ENCODE measurements around the gene SPEM1.

SPEM1 gene

DNA sequence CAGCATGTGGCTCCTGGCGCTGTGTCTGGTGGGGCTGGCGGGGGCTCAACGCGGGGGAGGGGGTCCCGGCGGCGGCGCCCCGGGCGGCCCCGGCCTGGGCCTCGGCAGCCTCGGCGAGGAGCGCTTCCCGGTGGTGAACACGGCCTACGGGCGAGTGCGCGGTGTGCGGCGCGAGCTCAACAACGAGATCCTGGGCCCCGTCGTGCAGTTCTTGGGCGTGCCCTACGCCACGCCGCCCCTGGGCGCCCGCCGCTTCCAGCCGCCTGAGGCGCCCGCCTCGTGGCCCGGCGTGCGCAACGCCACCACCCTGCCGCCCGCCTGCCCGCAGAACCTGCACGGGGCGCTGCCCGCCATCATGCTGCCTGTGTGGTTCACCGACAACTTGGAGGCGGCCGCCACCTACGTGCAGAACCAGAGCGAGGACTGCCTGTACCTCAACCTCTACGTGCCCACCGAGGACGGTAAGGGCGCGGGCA is 11.8 kb upstream of the SPEM1 start:
- no peak overlapping the region for H3K27ac ChIP-seq
- POLR2A ChIA-PET (ENCODE audit: low non-redundant PET) = no interaction called here
- TF ChIP-seq, protein P1, sequence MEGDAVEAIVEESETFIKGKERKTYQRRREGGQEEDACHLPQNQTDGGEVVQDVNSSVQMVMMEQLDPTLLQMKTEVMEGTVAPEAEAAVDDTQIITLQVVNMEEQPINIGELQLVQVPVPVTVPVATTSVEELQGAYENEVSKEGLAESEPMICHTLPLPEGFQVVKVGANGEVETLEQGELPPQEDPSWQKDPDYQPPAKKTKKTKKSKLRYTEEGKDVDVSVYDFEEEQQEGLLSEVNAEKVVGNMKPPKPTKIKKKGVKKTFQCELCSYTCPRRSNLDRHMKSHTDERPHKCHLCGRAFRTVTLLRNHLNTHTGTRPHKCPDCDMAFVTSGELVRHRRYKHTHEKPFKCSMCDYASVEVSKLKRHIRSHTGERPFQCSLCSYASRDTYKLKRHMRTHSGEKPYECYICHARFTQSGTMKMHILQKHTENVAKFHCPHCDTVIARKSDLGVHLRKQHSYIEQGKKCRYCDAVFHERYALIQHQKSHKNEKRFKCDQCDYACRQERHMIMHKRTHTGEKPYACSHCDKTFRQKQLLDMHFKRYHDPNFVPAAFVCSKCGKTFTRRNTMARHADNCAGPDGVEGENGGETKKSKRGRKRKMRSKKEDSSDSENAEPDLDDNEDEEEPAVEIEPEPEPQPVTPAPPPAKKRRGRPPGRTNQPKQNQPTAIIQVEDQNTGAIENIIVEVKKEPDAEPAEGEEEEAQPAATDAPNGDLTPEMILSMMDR (conservative IDR thresholded peaks at IDR 0.05; ENCODE audit: low read depth) = no peak
- DNase-seq (ENCODE audit: low spot score) = no peak
- CTCF ChIA-PET = no interaction called here

DNA sequence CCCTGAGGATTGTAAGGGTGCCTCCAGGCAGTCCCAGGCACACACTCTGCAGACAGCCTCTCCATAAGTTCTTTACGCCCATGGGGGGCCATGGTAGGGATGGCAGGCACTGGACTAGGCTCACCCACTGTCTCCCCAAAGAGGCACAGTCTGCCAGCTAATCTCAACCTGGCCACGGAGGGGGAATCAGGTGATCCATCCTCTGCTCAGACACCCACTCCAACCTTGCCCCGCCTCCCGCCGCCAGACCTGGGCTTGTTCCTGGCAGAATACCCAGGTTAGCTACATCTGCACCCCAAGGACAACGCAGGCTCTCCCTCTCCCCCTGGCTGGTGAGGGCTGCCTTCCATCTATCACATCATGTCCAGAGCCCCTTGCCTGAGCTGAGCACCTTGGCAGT is 11.3 kb upstream of the SPEM1 start:
- H3K27ac ChIP-seq = peak overlapping the region; percentile 26
- TF ChIP-seq, protein P1 (conservative IDR thresholded peaks at IDR 0.05; ENCODE audit: low read depth) = no peak
- DNase-seq (ENCODE audit: low spot score) = no peak
- ChIA-PET POLR2A (ENCODE audit: low non-redundant PET) (no interaction called here), CTCF (no interaction called here)

DNA sequence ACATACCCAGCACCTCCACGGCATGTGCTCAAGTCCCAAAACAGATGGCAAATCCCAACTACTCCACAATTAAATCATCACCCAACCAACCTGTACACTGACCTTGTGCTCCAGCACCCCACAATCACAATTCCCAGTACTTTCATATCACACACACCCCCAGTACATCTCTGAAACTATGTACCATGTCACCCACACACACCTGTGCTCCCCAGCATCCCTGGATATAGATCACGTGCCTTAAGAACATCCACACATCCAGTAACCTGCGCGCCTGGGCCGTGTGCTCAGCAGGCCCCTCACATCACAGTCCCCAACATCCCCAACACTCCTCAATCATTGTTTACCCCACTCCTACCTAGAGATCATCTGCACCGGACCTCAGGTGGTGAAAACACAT is 10.4 kb upstream of the SPEM1 start:
- TF ChIP-seq, protein P1 (conservative IDR thresholded peaks at IDR 0.05; ENCODE audit: low read depth) = no peak
- DNase-seq (ENCODE audit: low spot score) = no peak
- peak overlapping the region; percentile 26 for H3K27ac ChIP-seq
- POLR2A ChIA-PET (ENCODE audit: low non-redundant PET) = no interaction called here
- CTCF ChIA-PET = no interaction called here

DNA sequence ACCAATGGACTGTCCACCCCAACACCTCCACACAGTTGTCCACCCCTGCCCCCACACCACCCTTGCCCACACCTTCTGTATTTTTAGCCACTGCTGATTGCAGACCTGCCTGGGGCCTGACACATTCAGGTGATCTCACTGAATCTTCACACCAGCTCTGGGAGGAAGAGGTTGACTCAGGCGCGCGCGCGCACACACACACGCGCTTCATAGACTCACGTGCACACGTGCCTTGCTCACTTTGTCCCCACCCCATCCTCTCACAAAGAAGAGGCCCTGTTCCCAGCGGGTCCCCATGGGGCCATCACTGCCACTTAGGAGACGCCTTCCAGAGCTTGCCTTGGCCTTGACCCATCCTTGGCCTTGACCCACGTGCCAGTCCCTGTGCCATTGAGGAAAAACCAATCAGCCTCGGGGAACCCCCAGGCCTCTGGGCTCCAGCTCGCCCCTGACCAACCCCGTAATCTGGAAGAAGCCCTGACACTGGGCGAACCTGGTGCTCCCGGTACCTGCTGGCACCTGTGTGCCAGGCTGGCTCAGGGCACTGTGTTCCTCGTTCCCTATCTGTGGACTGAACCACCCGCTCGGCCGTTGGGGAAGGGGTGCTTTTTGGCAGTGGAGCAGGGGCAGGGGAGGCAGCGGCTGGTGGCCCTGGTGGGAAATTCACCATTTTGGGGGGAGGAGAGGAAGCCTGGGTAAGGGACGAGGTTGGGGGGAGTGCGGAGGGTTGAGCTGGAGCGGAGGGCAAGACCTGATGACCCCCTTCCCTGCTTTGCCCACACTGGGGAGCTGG is 9.3 kb upstream of the SPEM1 start:
- POLR2A ChIA-PET (ENCODE audit: low non-redundant PET) = no interaction called here
- no peak overlapping the region for H3K27ac ChIP-seq
- TF ChIP-seq, protein P1 (conservative IDR thresholded peaks at IDR 0.05; ENCODE audit: low read depth) = no peak
- no peak for DNase-seq (ENCODE audit: low spot score)
- CTCF ChIA-PET = interaction anchor here (0.6 kb wide), 1 partner anchor 149 kb away, joined by 3 read pairs; no protein-coding TSS in a partner anchor

DNA sequence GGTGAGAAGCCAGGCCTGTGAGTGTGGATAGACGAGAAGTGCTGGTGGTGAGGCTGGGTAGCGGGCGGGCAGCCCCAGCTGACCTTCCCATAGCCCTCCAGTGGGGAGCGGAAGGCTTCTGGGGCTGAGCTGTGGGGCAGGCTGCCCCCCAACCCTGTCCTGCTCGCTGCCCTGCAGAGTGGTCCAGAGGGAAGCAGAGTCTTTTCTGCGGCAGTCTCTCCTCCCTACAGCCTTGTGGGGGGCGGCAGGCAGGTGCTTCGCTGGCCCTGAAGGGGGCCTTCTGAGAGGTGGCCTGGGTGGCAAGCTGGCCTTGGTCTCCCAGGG is 8.7 kb upstream of the SPEM1 start:
- DNase-seq (ENCODE audit: low spot score) = no peak
- no peak overlapping the region for H3K27ac ChIP-seq
- ChIA-PET POLR2A (ENCODE audit: low non-redundant PET) (no interaction called here), CTCF (no interaction called here)
- TF ChIP-seq, protein P1 (conservative IDR thresholded peaks at IDR 0.05; ENCODE audit: low read depth) = no peak

DNA sequence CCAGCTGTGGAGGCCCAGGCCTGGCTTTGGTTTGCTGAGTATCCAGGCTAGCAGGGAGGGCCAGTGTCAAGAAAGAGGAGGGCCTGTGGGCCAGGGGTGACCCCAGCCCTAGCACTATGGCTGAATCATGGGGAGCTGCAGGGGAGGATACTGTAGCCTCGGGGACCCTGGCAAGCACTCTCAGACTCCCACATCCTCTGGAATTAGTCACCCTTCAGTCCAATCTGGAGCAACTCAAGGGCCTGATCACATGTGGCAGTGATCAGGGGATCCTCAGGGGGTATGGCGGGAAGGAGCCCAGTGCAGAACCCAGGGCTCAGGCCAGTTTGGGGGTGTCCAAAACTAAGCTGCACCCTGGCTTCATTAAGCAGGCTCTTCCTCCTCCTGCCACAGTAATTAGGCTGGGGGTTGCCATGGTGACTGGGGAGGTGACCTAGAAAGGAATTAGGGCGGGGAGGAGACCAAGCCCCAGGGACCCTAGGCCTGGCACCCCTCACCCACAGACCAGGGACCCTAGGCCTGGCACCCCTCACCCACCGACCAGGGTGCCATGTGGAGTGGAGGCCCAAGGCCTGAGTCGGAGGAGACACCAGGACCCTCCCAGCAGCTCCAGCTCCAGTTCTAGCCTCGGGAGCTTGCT is 6.7 kb upstream of the SPEM1 start:
- TF ChIP-seq, protein P1 (conservative IDR thresholded peaks at IDR 0.05; ENCODE audit: low read depth) = no peak
- peak overlapping the region; percentile 24 for H3K27ac ChIP-seq
- ChIA-PET CTCF (interaction anchor here (0.8 to 1.1 kb wide), 2 partner anchors 24 to 78 kb away, joined by 4 to 5 read pairs; no protein-coding TSS in a partner anchor), POLR2A (ENCODE audit: low non-redundant PET) (interaction anchor here (1.0 kb wide), 1 partner anchor 84 kb away, joined by 3 read pairs; the partner anchor contains the start of gene NEURL4)
- no peak for DNase-seq (ENCODE audit: low spot score)
